HCT116 (cell line): Measurements from ENCODE around the gene TSPEAR. TPM values are rescaled to one million over a fixed set of nuclear protein-coding genes. Genes with fewer than 3 reads are reported as not detected.

ENCODE experiments used
- ATAC-seq: fragments of 200-7000 bp; cut with Tn5 transposase; 2 replicates; pipeline ENCODE4 v1.9.1; 2020; ENCODE audit warnings: mild to moderate bottlenecking, moderate library complexity
- BruUV-seq: library from RNA; stranded (reverse); fragments of 400-500 nt; replicated peaks from 2 replicates; lab custom pipeline; 2021; lab: Mats Ljungman, UMichigan
- CTCF ChIA-PET: fragments of 300-600 bp; sonication (Branson Sonifier 250); formaldehyde crosslinking; loops from one replicate; lab custom pipeline; 2021; ENCODE audit warnings: antibody characterized with exemption; lab: Charles Lee
- POLR2A ChIA-PET: fragments of 300-600, 350-600 bp; sonication (Branson Sonifier 250); formaldehyde crosslinking; loops from one replicate; lab custom pipeline; 2021; ENCODE audit warnings: antibody characterized with exemption; lab: Charles Lee
- RAD21 ChIA-PET, 2 experiments: fragments of 300-600 bp; sonication (Branson Sonifier 250); formaldehyde crosslinking; loops; one replicate each; lab custom pipeline; 2023; ENCODE audit warnings: low total read pairs in 2 of 2; ENCODE audit not compliant: uncharacterized antibody in 2 of 2, unreplicated experiment in 2 of 2, low non-redundant PET in 1 of 2; lab: Charles Lee
- DNase-seq: peaks from one replicate; pipeline ENCODE4 v3.0.0-alpha.2; 2010; ENCODE audit warnings: low read depth, low spot score
- H2AFZ ChIP-seq: fragments of 200-600 bp; shearing (Covaris generic), sonication (generic); 2 replicates; pipeline ENCODE4 v1.6.1; 2017; ENCODE audit warnings: low read depth, mixed run types, mixed read lengths, antibody characterized with exemption, low read length; ENCODE audit not compliant: poor library complexity, severe bottlenecking
- H3K27ac ChIP-seq: 2 replicates; pipeline ENCODE4 v1.5.1; 2012; ENCODE audit warnings: low read depth, low read length
- H3K27me3 ChIP-seq: fragments of 200-600 bp; sonication (generic); 2 replicates; pipeline ENCODE4 v1.6.1; 2016; ENCODE audit warnings: mixed run types, low read length, mixed read lengths; ENCODE audit not compliant: insufficient read depth
- H3K36me3 ChIP-seq, 2 experiments: fragments of 200-500 bp in 1 of 2; fragments of 200-600 bp in 1 of 2; sonication (Bioruptor generic) in 1 of 2; sonication (generic) in 1 of 2; 2 replicates each; pipeline versions ENCODE4 v1.5.1 to v1.6.1; 2014 to 2016; ENCODE audit warnings: low read length in 2 of 2, inconsistent platforms in 1 of 2, mixed read lengths in 1 of 2, mixed run types in 1 of 2; ENCODE audit not compliant: insufficient read depth in 2 of 2, control insufficient read depth in 1 of 2
- H3K4me1 ChIP-seq, 2 experiments: fragments of 200-600 bp in 1 of 2; sonication (generic) in 1 of 2; 2 replicates each; pipeline versions ENCODE4 v1.5.1 to v1.6.1; 2012 to 2017; ENCODE audit warnings: low read length in 2 of 2, inconsistent platforms in 1 of 2, mild to moderate bottlenecking in 1 of 2, mixed read lengths in 1 of 2, mixed run types in 1 of 2, moderate library complexity in 1 of 2; ENCODE audit not compliant: insufficient read depth in 2 of 2, control insufficient read depth in 1 of 2
- H3K4me2 ChIP-seq: fragments of 200-600 bp; sonication (generic); 2 replicates; pipeline ENCODE4 v1.6.1; 2017; ENCODE audit warnings: mixed run types, low read length, mixed read lengths
- H3K4me3 ChIP-seq, 2 experiments: fragments of 200-600 bp in 1 of 2; sonication (generic) in 1 of 2; replicated peaks in 1 of 2; 2 replicates each; pipeline ENCODE4 v1.5.1; 2011 to 2016; ENCODE audit warnings: low read length in 2 of 2, control low read depth in 1 of 2, low read depth in 1 of 2, mild to moderate bottlenecking in 1 of 2, mixed read lengths in 1 of 2, mixed run types in 1 of 2
- H3K79me2 ChIP-seq: fragments of 200-600 bp; sonication (generic); 2 replicates; pipeline ENCODE4 v1.6.1; 2017; ENCODE audit warnings: mild to moderate bottlenecking, mixed run types, low read length, moderate library complexity, mixed read lengths; ENCODE audit not compliant: insufficient read depth
- H3K9ac ChIP-seq: fragments of 200-600 bp; sonication (generic); 2 replicates; pipeline ENCODE4 v1.6.1; 2016; ENCODE audit warnings: low read length, mixed read lengths
- H3K9me2 ChIP-seq: fragments of 200-600 bp; sonication (generic), shearing (Covaris generic); 2 replicates; pipeline ENCODE4 v1.6.1; 2017; ENCODE audit warnings: mixed run types, mild to moderate bottlenecking, moderate library complexity; ENCODE audit not compliant: insufficient read depth
- H3K9me3 ChIP-seq, 2 experiments: fragments of 200-500 bp in 1 of 2; fragments of 200-600 bp in 1 of 2; sonication (Bioruptor generic) in 1 of 2; sonication (generic) in 1 of 2; 2 replicates each; pipeline ENCODE4 v1.6.1; 2014 to 2017; ENCODE audit warnings: low read length in 2 of 2, mixed read lengths in 2 of 2, inconsistent platforms in 1 of 2, low read depth in 1 of 2, mild to moderate bottlenecking in 1 of 2, mixed run types in 1 of 2, moderate library complexity in 1 of 2; ENCODE audit not compliant: control insufficient read depth in 1 of 2, insufficient read depth in 1 of 2
- H4K20me1 ChIP-seq: fragments of 200-600 bp; sonication (generic), shearing (Covaris generic); 2 replicates; pipeline ENCODE4 v1.6.1; 2017; ENCODE audit warnings: mixed run types, mild to moderate bottlenecking, moderate library complexity; ENCODE audit not compliant: insufficient read depth
- ATF3 ChIP-seq: IDR thresholded peaks from 2 replicates; pipeline ENCODE4 v1.6.1; 2012
- EGR1 ChIP-seq: IDR thresholded peaks from 2 replicates; pipeline ENCODE4 v1.6.1; 2012; ENCODE audit warnings: low read depth
- EZH2phosphoT487 ChIP-seq: fragments of 200-600 bp; IDR thresholded peaks from 2 replicates; pipeline ENCODE4 v1.6.1; 2018; ENCODE audit warnings: antibody characterized with exemption, borderline replicate concordance
- FOSL1 ChIP-seq: IDR thresholded peaks from 2 replicates; pipeline ENCODE4 v1.6.1; 2012; ENCODE audit warnings: low read depth
- POLR2A ChIP-seq: IDR thresholded peaks from 2 replicates; pipeline ENCODE4 v1.7.0; 2011; ENCODE audit warnings: borderline replicate concordance; ENCODE audit not compliant: insufficient read depth, insufficient read length; ENCODE audit errors: extremely low read depth
- POLR2AphosphoS5 ChIP-seq: IDR thresholded peaks from 2 replicates; pipeline ENCODE4 v1.6.1; 2011; ENCODE audit warnings: mild to moderate bottlenecking, low read depth, low read length, moderate library complexity
- REST ChIP-seq: IDR thresholded peaks from 2 replicates; pipeline ENCODE4 v1.6.1; 2012; ENCODE audit warnings: low read depth
- SRF ChIP-seq: IDR thresholded peaks from 2 replicates; pipeline ENCODE4 v1.6.1; 2012; ENCODE audit warnings: low read depth
- YY1 ChIP-seq: IDR thresholded peaks from 2 replicates; pipeline ENCODE4 v1.6.1; 2011; ENCODE audit warnings: low read length, low read depth, moderate library complexity, mild to moderate bottlenecking; ENCODE audit not compliant: insufficient replicate concordance; ENCODE audit errors: extremely low read depth
- ZBTB33 ChIP-seq: IDR thresholded peaks from 2 replicates; pipeline ENCODE4 v1.6.1; 2011; ENCODE audit warnings: mild to moderate bottlenecking, low read length, moderate library complexity; ENCODE audit not compliant: insufficient replicate concordance; ENCODE audit errors: extremely low read depth
- ZFX ChIP-seq: fragments of 450-650 bp; IDR thresholded peaks from 2 replicates; pipeline ENCODE4 v1.6.1; 2017
- intact Hi-C: fragments of 100-400 bp; cut with micrococcal nuclease; formaldehyde crosslinking; loops from 2 replicates; pipeline ENCODE4 v1.10.0; 2022
- total RNA-seq: library from RNA; stranded (reverse); gene quantifications from one replicate; pipeline ENCODE4 v1.2.1, GENCODE V29; 2021; ENCODE audit not compliant: unreplicated experiment

The TSPEAR gene
- total RNA-seq, 1 experiment from 2014 or later = not detected

GRCh38 chr21:44520326-44521300 lies 190.8 kb downstream of the TSPEAR start:
- intact Hi-C loops = no loop called here

More at GRCh38 chr21:44520326-44521300, 190.8 kb downstream of the TSPEAR start:
- no peak for TF ChIP-seq EGR1
- TF ChIP-seq ZFX = no peak
- no peak for TF ChIP-seq ZBTB33
- TF ChIP-seq YY1 = no peak
- TF ChIP-seq EZH2phosphoT487 = no peak
- no peak for TF ChIP-seq ATF3
- TF ChIP-seq SRF = no peak
- TF ChIP-seq FOSL1 = no peak
- TF ChIP-seq POLR2AphosphoS5 = no peak
- no peak for TF ChIP-seq POLR2A
- TF ChIP-seq REST = no peak
- Histone ChIP-seq H3K36me3 (no peaks in the 10 kb centered on the region), H3K4me3 (no peak overlapping the region), H4K20me1 (no peaks in the 10 kb centered on the region), H3K9me2 (no peaks in the 10 kb centered on the region), H3K4me1 (peaks cover 3 to 13% of the 10 kb centered on the region in 2 experiments; a peak in 2 of 4 replicates), H3K79me2 (peaks cover 12% of the 10 kb centered on the region; the same call in 1 of the 2 replicates), H3K4me2 (no peak overlapping the region), H3K27ac (no peak overlapping the region), H3K27me3 (no peaks in the 10 kb centered on the region), H3K9me3 (peaks cover 4 to 17% of the 10 kb centered on the region in 2 experiments; a peak in 1 of 4 replicates), H2AFZ (no peak overlapping the region), H3K9ac (no peak overlapping the region)
- ATAC-seq (no peak), DNase-seq (no peak)
- RAD21 ChIA-PET = no interaction called here
- CTCF ChIA-PET = no interaction called here
- BruUV-seq = no TSS peak
- POLR2A ChIA-PET = no interaction called here
